IMR-90 (cell line): ENCODE measurements around the gene CRYBB1. TPM values are rescaled to one million over a fixed set of nuclear protein-coding genes. Genes with fewer than 3 reads are reported as not detected.

Experiments used
- ATAC-seq: fragments of 200-7000 bp; cut with Tn5 transposase; 2 replicates; pipeline ENCODE4 v1.9.1; 2020; ENCODE audit warnings: low read depth, mild to moderate bottlenecking, moderate library complexity
- BruUV-seq: library from RNA; stranded (reverse); fragments of 400-500 nt; replicated peaks from 2 replicates; lab custom pipeline; 2021; lab: Mats Ljungman, UMichigan
- CTCF ChIA-PET: fragments of 300-600 bp; formaldehyde crosslinking; extraction: SDS; loops from one replicate; lab custom pipeline; 2021; ENCODE audit warnings: antibody characterized with exemption; lab: Yijun Ruan, JAX
- POLR2A ChIA-PET: fragments of 300-600 bp; sonication (Branson Sonifier 250); formaldehyde crosslinking; loops from one replicate; lab custom pipeline; 2022; ENCODE audit warnings: antibody characterized with exemption; ENCODE audit not compliant: unreplicated experiment; lab: Charles Lee
- DNase-seq: peaks from one replicate; pipeline ENCODE4 v3.0.0; 2013
- H2AFZ ChIP-seq: replicated peaks from 2 replicates; pipeline ENCODE3; 2013; ENCODE audit warnings: low read length, mild to moderate bottlenecking; ENCODE audit not compliant: poor library complexity
- H2AK5ac ChIP-seq: 2 replicates; pipeline ENCODE4 v1.6.1; 2013; ENCODE audit warnings: low read depth, low read length, inconsistent platforms
- H2AK9ac ChIP-seq: replicated peaks from 2 replicates; pipeline ENCODE3; 2013; ENCODE audit warnings: mild to moderate bottlenecking, low read depth, low read length, moderate library complexity; ENCODE audit not compliant: poor library complexity
- H2BK120ac ChIP-seq: 2 replicates; pipeline ENCODE4 v1.6.1; 2013; ENCODE audit warnings: low read depth, low read length, inconsistent platforms
- H2BK15ac ChIP-seq: 3 replicates; pipeline ENCODE4 v1.6.1; 2013; ENCODE audit warnings: low read depth, low read length, inconsistent platforms
- H2BK20ac ChIP-seq: 2 replicates; pipeline ENCODE4 v1.6.1; 2013; ENCODE audit warnings: low read depth, mild to moderate bottlenecking, inconsistent platforms, low read length, moderate library complexity
- H2BK5ac ChIP-seq: 2 replicates; pipeline ENCODE4 v1.6.1; 2013; ENCODE audit warnings: mild to moderate bottlenecking, low read depth, low read length, inconsistent platforms; ENCODE audit not compliant: poor library complexity, severe bottlenecking
- H3K14ac ChIP-seq: replicated peaks from 2 replicates; pipeline ENCODE4 v1.6.1; 2013; ENCODE audit warnings: low read depth, low read length, inconsistent platforms
- H3K18ac ChIP-seq: 2 replicates; pipeline ENCODE4 v1.6.1; 2013; ENCODE audit warnings: low read depth, low read length, control low read depth
- H3K23ac ChIP-seq: 2 replicates; pipeline ENCODE4 v1.6.1; 2013; ENCODE audit warnings: low read depth, low read length, inconsistent platforms
- H3K27ac ChIP-seq: 2 replicates; pipeline ENCODE4 v1.5.1; 2013; ENCODE audit warnings: mild to moderate bottlenecking, control low read depth, low read length; ENCODE audit not compliant: insufficient read depth
- H3K27me3 ChIP-seq: 2 replicates; pipeline ENCODE4 v1.6.1; 2013; ENCODE audit warnings: low read length; ENCODE audit not compliant: control insufficient read depth, insufficient read depth
- H3K36me3 ChIP-seq: 2 replicates; pipeline ENCODE4 v1.6.1; 2013; ENCODE audit warnings: low read length, mixed read lengths; ENCODE audit not compliant: control insufficient read depth, insufficient read depth
- H3K4ac ChIP-seq: 2 replicates; pipeline ENCODE4 v1.6.1; 2013; ENCODE audit warnings: low read depth, low read length, inconsistent platforms
- H3K4me1 ChIP-seq: 2 replicates; pipeline ENCODE4 v1.6.1; 2013; ENCODE audit warnings: low read length, mixed read lengths; ENCODE audit not compliant: control insufficient read depth, insufficient read depth
- H3K4me2 ChIP-seq: 2 replicates; pipeline ENCODE4 v1.6.1; 2013; ENCODE audit warnings: low read depth, mild to moderate bottlenecking, control low read depth, low read length, moderate library complexity
- H3K4me3 ChIP-seq: 2 replicates; pipeline ENCODE4 v1.5.1; 2013; ENCODE audit warnings: low read depth, mild to moderate bottlenecking, control low read depth, low read length, moderate library complexity; ENCODE audit not compliant: insufficient read depth
- H3K56ac ChIP-seq: 2 replicates; pipeline ENCODE4 v1.6.1; 2013; ENCODE audit warnings: low read length, inconsistent platforms; ENCODE audit not compliant: insufficient read depth; ENCODE audit errors: extremely low read depth
- H3K79me1 ChIP-seq, 2 experiments: 2 replicates each; pipeline ENCODE4 v1.6.1; 2013; ENCODE audit warnings: low read length in 2 of 2, inconsistent platforms in 1 of 2, low read depth in 1 of 2
- H3K9ac ChIP-seq: 2 replicates; pipeline ENCODE4 v1.6.1; 2013; ENCODE audit warnings: low read depth, low read length, control low read depth
- H3K9me1 ChIP-seq: 2 replicates; pipeline ENCODE4 v1.6.1; 2013; ENCODE audit warnings: low read length, inconsistent platforms; ENCODE audit not compliant: insufficient read depth
- H3K9me3 ChIP-seq: 2 replicates; pipeline ENCODE4 v1.6.1; 2013; ENCODE audit warnings: low read length; ENCODE audit not compliant: control insufficient read depth, insufficient read depth
- H4K20me1 ChIP-seq: 2 replicates; pipeline ENCODE4 v1.6.1; 2013; ENCODE audit warnings: low read length, inconsistent platforms; ENCODE audit not compliant: insufficient read depth
- H4K5ac ChIP-seq: 2 replicates; pipeline ENCODE4 v1.6.1; 2013; ENCODE audit warnings: mild to moderate bottlenecking, low read depth, low read length, control low read depth
- H4K8ac ChIP-seq, 2 experiments: 2 replicates each; pipeline ENCODE4 v1.6.1; 2013; ENCODE audit warnings: low read depth in 2 of 2, low read length in 2 of 2, control low read depth in 1 of 2, inconsistent platforms in 1 of 2
- H4K91ac ChIP-seq: 2 replicates; pipeline ENCODE4 v1.6.1; 2013; ENCODE audit warnings: low read depth, low read length, inconsistent platforms; ENCODE audit not compliant: insufficient read depth
- BHLHE40 ChIP-seq: fragments of 150-350 bp; IDR thresholded peaks from 2 replicates; pipeline ENCODE4 v1.6.1; 2016; ENCODE audit warnings: mild to moderate bottlenecking, low read depth, low read length
- CHD1 ChIP-seq: IDR thresholded peaks from 2 replicates; pipeline ENCODE4 v1.6.1; 2012; ENCODE audit warnings: low read depth, low read length, improper control_type of control experiment
- MAZ ChIP-seq: IDR thresholded peaks from 2 replicates; pipeline ENCODE4 v1.6.1; 2012; ENCODE audit warnings: low read depth, mild to moderate bottlenecking, low read length, improper control_type of control experiment, moderate library complexity, borderline replicate concordance
- MXI1 ChIP-seq: IDR thresholded peaks from 2 replicates; pipeline ENCODE4 v1.6.1; 2012; ENCODE audit warnings: low read depth, mild to moderate bottlenecking, low read length, moderate library complexity, borderline replicate concordance
- NFE2L2 ChIP-seq: fragments of 150-350 bp; IDR thresholded peaks from 2 replicates; pipeline ENCODE4 v1.6.1; 2016; ENCODE audit warnings: low read depth, mild to moderate bottlenecking, low read length
- RCOR1 ChIP-seq: IDR thresholded peaks from 2 replicates; pipeline ENCODE4 v1.6.1; 2012; ENCODE audit warnings: mild to moderate bottlenecking, low read length, improper control_type of control experiment; ENCODE audit not compliant: insufficient replicate concordance
- RFX5 ChIP-seq: IDR thresholded peaks from 2 replicates; pipeline ENCODE4 v1.8.0; 2012; ENCODE audit warnings: low read depth, mild to moderate bottlenecking, low read length, moderate library complexity
- SMC3 ChIP-seq: fragments of 150-350 bp; IDR thresholded peaks from 2 replicates; pipeline ENCODE4 v1.6.1; 2016; ENCODE audit warnings: low read depth, mild to moderate bottlenecking, antibody characterized with exemption, low read length, moderate library complexity
- WGBS, 2 experiments: methylation state at CpG; one replicate each; pipeline versions ENCODE4 v1.1.5 to v1.1.7; 2013; ENCODE audit warnings: missing lambda C conversion rate in 2 of 2; ENCODE audit not compliant: insufficient read length in 1 of 2; ENCODE audit errors: extremely low coverage in 2 of 2; 5-methylcytosine and 5-hydroxymethylcytosine counted together
- dilution Hi-C: fragments of 300-500 bp; cut with HindIII; formaldehyde crosslinking; loops from one replicate; pipeline ENCODE4 v1.14.3; 2018; ENCODE audit warnings: low sequenced_read_pairs; ENCODE audit not compliant: unreplicated experiment
- in situ Hi-C: fragments of 300-500 bp; cut with MboI; formaldehyde crosslinking; loops from 3 replicates; pipeline ENCODE4 v1.14.3; 2019; ENCODE audit warnings: low sequenced_read_pairs, inconsistent platforms, mixed read lengths
- intact Hi-C: fragments of 100-400 bp; cut with micrococcal nuclease; formaldehyde crosslinking; loops from 2 replicates; pipeline ENCODE4 v1.10.0; 2022
- polyA plus RNA-seq, 3 experiments: library from polyadenylated mRNA; depleted of rRNA; stranded (reverse); fragments of >200 nt; gene quantifications; 2 replicates each; pipeline ENCODE4 v1.2.3, GENCODE V29; 2012; ENCODE audit warnings: low replicate concordance in 1 of 3
- total RNA-seq: library from RNA; depleted of rRNA; stranded (reverse); fragments of >200 nt; gene quantifications from 2 replicates; pipeline ENCODE4 v1.2.3, GENCODE V29; 2012
- TF ChIP-seq, protein P1 (sequence below): fragments of 150-350 bp; IDR thresholded peaks from 2 replicates; pipeline ENCODE4 v1.6.1; 2016; ENCODE audit warnings: low read depth, mild to moderate bottlenecking, low read length, moderate library complexity, borderline replicate concordance

The CRYBB1 gene
- total and polyA plus RNA-seq, 2 of the 4 experiments (the other 2 are of a cell fraction) = not detected

DNA sequence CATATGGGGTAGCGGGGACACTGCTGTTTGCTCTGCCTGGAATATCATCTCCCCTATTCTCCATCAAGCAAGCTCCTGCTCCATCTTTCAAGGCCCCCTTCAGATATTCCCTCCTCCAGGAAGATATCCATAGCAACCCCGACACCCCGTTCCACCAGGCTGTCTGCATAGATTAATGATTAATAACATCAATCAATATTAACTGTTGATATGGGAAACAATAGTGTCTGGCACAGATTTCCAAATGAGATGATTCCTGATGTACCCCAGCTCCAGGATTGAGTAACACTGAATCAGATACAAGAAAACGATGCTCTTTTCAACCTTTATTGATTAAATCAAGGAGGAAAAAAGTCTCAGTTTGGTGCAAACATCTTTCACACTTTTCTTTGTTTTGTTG lies 20.3 kb downstream of the CRYBB1 start:
- Histone ChIP-seq H2BK15ac (no peak overlapping the region), H3K4me2 (no peak overlapping the region), H3K9me1 (no peaks in the 10 kb centered on the region), H2AK9ac (no peak overlapping the region), H3K36me3 (no peaks in the 10 kb centered on the region), H3K27me3 (peaks cover 33% of the 10 kb centered on the region), H3K79me1 (no peaks in the 10 kb centered on the region), H3K9me3 (no peaks in the 10 kb centered on the region), H4K8ac (no peak overlapping the region), H4K91ac (no peak overlapping the region), H3K27ac (no peak overlapping the region), H2AFZ (no peak overlapping the region), H3K56ac (no peak overlapping the region), H3K4ac (no peak overlapping the region), H3K14ac (no peak overlapping the region), H3K18ac (no peak overlapping the region), H4K20me1 (no peaks in the 10 kb centered on the region), H4K5ac (no peak overlapping the region), H3K23ac (no peak overlapping the region), H3K9ac (no peak overlapping the region), H3K4me3 (no peak overlapping the region), H3K4me1 (no peaks in the 10 kb centered on the region), H2BK120ac (no peak overlapping the region), H2BK20ac (no peak overlapping the region), H2AK5ac (no peak overlapping the region), H2BK5ac (no peak overlapping the region)
- dilution Hi-C loops (no loop called here), in situ Hi-C loops (loop anchor here (10.0 kb wide), 1 partner anchor 63 kb away; no protein-coding TSS in a partner anchor), intact Hi-C loops (no loop called here)
- no CpG with 5 or more reads among the region's 4 CpGs for WGBS, 2 experiments
- no peak for ATAC-seq
- BruUV-seq = no TSS peak
- TF ChIP-seq, protein P1, sequence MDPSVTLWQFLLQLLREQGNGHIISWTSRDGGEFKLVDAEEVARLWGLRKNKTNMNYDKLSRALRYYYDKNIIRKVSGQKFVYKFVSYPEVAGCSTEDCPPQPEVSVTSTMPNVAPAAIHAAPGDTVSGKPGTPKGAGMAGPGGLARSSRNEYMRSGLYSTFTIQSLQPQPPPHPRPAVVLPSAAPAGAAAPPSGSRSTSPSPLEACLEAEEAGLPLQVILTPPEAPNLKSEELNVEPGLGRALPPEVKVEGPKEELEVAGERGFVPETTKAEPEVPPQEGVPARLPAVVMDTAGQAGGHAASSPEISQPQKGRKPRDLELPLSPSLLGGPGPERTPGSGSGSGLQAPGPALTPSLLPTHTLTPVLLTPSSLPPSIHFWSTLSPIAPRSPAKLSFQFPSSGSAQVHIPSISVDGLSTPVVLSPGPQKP = no peak
- TF ChIP-seq MAZ (no peak), SMC3 (no peak), MXI1 (no peak), NFE2L2 (no peak), RCOR1 (no peak), BHLHE40 (no peak), CHD1 (no peak), RFX5 (no peak)
- CTCF ChIA-PET = no interaction called here
- DNase-seq = no peak
- POLR2A ChIA-PET = no interaction called here
